SU-DHL-6 (cell line): Measurements from ENCODE around the gene ARHGEF4.

Source experiments
- H2AFZ ChIP-seq: fragments of 200-600 bp; sonication (generic); 2 replicates; pipeline ENCODE4 v1.6.1; 2014; ENCODE audit warnings: low read depth, mild to moderate bottlenecking, moderate library complexity, mixed read lengths, antibody characterized with exemption, low read length; ENCODE audit not compliant: severe bottlenecking
- H3F3A ChIP-seq: fragments of 200-600 bp; shearing (Covaris generic); 2 replicates; pipeline ENCODE4 v1.6.0; 2016; ENCODE audit warnings: antibody characterized with exemption, mild to moderate bottlenecking; ENCODE audit not compliant: insufficient read depth
- H3K27ac ChIP-seq: fragments of 200-600 bp; sonication (generic); 2 replicates; pipeline ENCODE4 v1.5.1; 2016; ENCODE audit warnings: low read depth, mild to moderate bottlenecking, low read length, moderate library complexity, mixed read lengths
- H3K27me3 ChIP-seq: fragments of 200-600 bp; sonication (generic), shearing (Covaris generic); 2 replicates; pipeline ENCODE4 v1.6.0; 2014; ENCODE audit warnings: mild to moderate bottlenecking, low read length
- H3K36me3 ChIP-seq: fragments of 200-600 bp; sonication (generic); 2 replicates; pipeline ENCODE4 v1.6.1; 2014; ENCODE audit warnings: mild to moderate bottlenecking, low read length, mixed read lengths
- H3K4me2 ChIP-seq: fragments of 300-600, 200-600 bp; shearing (Covaris generic), sonication (generic); 2 replicates; pipeline ENCODE4 v1.6.0; 2014; ENCODE audit warnings: low read length, low read depth, mild to moderate bottlenecking; ENCODE audit not compliant: poor library complexity, severe bottlenecking
- H3K4me3 ChIP-seq: fragments of 200-600 bp; sonication (generic); 2 replicates; pipeline ENCODE4 v1.5.1; 2014; ENCODE audit warnings: antibody characterized with exemption, low read length, mild to moderate bottlenecking, mixed read lengths; ENCODE audit not compliant: insufficient read depth, poor library complexity, severe bottlenecking
- H3K79me2 ChIP-seq: fragments of 200-600 bp; sonication (generic); 2 replicates; pipeline ENCODE4 v1.6.1; 2014; ENCODE audit warnings: mild to moderate bottlenecking, low read length, moderate library complexity; ENCODE audit not compliant: insufficient read depth
- H3K9ac ChIP-seq: fragments of 200-600 bp; sonication (generic); 2 replicates; pipeline ENCODE4 v1.7.0; 2014; ENCODE audit warnings: mild to moderate bottlenecking, low read length
- H3K9me2 ChIP-seq: fragments of 200-600 bp; sonication (generic); replicated peaks from 2 replicates; pipeline ENCODE4 v1.6.1; 2014; ENCODE audit warnings: low read length; ENCODE audit not compliant: insufficient read depth
- H3K9me3 ChIP-seq: fragments of 200-600 bp; sonication (generic); 2 replicates; pipeline ENCODE4 v1.6.1; 2014; ENCODE audit warnings: low read length, mixed read lengths; ENCODE audit not compliant: insufficient read depth
- H4K20me1 ChIP-seq: fragments of 200-600 bp; sonication (generic); 2 replicates; pipeline ENCODE4 v1.6.1; 2014; ENCODE audit warnings: low read depth, mild to moderate bottlenecking, antibody characterized with exemption, low read length, moderate library complexity, mixed read lengths
- EZH2phosphoT487 ChIP-seq: fragments of 200-600 bp; sonication (generic), shearing (Covaris generic); conservative IDR thresholded peaks from 2 replicates; pipeline ENCODE4 v1.6.1; 2018; ENCODE audit warnings: mild to moderate bottlenecking, antibody characterized with exemption, low read length, moderate library complexity, mixed read lengths
- TF ChIP-seq, protein P1 (sequence below): fragments of 200-600 bp; sonication (generic); IDR thresholded peaks from one replicate; pipeline ENCODE4 v1.5.1; 2017; ENCODE audit warnings: antibody characterized with exemption, mild to moderate bottlenecking, low read length, moderate library complexity; ENCODE audit not compliant: insufficient read depth, poor library complexity, severe bottlenecking

ARHGEF4 gene

DNA sequence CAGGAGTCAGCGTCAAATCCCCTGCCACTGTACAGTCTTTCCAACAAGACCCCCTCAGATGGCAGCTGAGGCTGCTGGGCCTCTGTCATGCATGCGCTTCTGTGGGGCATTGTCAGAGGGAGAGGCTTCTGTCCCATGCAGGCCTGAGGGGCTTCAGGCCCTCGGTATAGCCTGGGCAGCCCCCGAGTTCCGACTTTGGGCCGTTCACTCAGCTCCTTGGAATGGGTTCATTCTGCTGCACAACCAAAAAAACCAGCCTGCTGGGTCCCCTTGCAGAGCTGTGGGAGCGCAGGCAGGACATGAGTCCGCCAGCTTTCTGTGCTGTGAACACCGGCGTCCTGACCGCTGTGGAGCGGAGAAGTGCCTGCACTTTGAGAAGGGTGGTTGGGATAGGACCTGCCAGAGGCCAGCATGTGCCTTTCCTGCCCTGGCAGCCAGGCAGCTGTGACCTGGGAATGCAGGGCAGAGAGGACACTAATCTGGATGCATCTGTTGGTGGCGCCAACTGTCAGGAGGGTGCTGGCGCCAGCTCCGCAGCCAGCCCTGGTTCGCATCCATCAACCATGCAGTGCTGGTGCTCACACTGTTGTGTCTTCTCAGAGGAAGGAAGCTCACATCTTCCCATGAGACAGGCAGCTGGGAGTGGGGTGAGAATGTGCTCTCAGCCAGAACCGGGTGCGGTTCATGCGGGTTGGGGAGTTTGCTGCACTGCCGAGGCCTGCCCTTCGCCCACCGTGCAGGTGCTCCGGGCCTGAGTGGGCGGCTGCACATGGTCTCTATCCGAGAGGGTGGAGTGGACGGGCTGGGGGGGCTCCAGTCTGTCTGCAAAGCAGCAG lies 14.3 kb downstream of the ARHGEF4 start:
- Histone ChIP-seq H3K9me2 (no peaks in the 10 kb centered on the region), H2AFZ (no peak overlapping the region), H4K20me1 (no peaks in the 10 kb centered on the region), H3K4me3 (no peak overlapping the region), H3K27ac (no peak overlapping the region), H3K9me3 (no peaks in the 10 kb centered on the region), H3K79me2 (no peaks in the 10 kb centered on the region), H3K36me3 (no peaks in the 10 kb centered on the region), H3K27me3 (no peaks in the 10 kb centered on the region), H3F3A (no peaks in the 10 kb centered on the region), H3K9ac (no peak overlapping the region), H3K4me2 (no peak overlapping the region)
- TF ChIP-seq EZH2phosphoT487, result no peak
- TF ChIP-seq, protein P1, sequence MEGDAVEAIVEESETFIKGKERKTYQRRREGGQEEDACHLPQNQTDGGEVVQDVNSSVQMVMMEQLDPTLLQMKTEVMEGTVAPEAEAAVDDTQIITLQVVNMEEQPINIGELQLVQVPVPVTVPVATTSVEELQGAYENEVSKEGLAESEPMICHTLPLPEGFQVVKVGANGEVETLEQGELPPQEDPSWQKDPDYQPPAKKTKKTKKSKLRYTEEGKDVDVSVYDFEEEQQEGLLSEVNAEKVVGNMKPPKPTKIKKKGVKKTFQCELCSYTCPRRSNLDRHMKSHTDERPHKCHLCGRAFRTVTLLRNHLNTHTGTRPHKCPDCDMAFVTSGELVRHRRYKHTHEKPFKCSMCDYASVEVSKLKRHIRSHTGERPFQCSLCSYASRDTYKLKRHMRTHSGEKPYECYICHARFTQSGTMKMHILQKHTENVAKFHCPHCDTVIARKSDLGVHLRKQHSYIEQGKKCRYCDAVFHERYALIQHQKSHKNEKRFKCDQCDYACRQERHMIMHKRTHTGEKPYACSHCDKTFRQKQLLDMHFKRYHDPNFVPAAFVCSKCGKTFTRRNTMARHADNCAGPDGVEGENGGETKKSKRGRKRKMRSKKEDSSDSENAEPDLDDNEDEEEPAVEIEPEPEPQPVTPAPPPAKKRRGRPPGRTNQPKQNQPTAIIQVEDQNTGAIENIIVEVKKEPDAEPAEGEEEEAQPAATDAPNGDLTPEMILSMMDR, result no peak

- Histone ChIP-seq H3K79me2 (no peaks in the 10 kb centered on the region), H3F3A (no peaks in the 10 kb centered on the region), H2AFZ (no peak overlapping the region), H3K9ac (no peak overlapping the region), H4K20me1 (no peaks in the 10 kb centered on the region), H3K27me3 (no peaks in the 10 kb centered on the region), H3K4me2 (no peak overlapping the region), H3K27ac (no peak overlapping the region), H3K36me3 (no peaks in the 10 kb centered on the region), H3K9me3 (no peaks in the 10 kb centered on the region), H3K4me3 (no peak overlapping the region), H3K9me2 (no peaks in the 10 kb centered on the region)
- no peak for TF ChIP-seq EZH2phosphoT487
- TF ChIP-seq, protein P1, result no peak
Observed at GRCh38 chr2:130851624-130852382, 15.1 kb downstream of the ARHGEF4 start.

GRCh38 chr2:130852521-130853115 lies 15.9 kb downstream of the ARHGEF4 start:
- Histone ChIP-seq H3K4me2 (no peak overlapping the region), H3K79me2 (no peaks in the 10 kb centered on the region), H3K9me3 (no peaks in the 10 kb centered on the region), H3K36me3 (no peaks in the 10 kb centered on the region), H3K27me3 (no peaks in the 10 kb centered on the region), H3F3A (no peaks in the 10 kb centered on the region), H3K27ac (no peak overlapping the region), H4K20me1 (no peaks in the 10 kb centered on the region), H2AFZ (no peak overlapping the region), H3K9ac (no peak overlapping the region), H3K9me2 (no peaks in the 10 kb centered on the region), H3K4me3 (no peak overlapping the region)
- no peak for TF ChIP-seq EZH2phosphoT487
- TF ChIP-seq, protein P1, result no peak
